Measurements from ENCODE around the gene PTP4A1.
"Not testable (repeated sequence)": the region's sequence is repeated elsewhere in the genome, so short reads cannot be mapped to it uniquely, and the experiment has no call there.

PTP4A1 gene

DNA sequence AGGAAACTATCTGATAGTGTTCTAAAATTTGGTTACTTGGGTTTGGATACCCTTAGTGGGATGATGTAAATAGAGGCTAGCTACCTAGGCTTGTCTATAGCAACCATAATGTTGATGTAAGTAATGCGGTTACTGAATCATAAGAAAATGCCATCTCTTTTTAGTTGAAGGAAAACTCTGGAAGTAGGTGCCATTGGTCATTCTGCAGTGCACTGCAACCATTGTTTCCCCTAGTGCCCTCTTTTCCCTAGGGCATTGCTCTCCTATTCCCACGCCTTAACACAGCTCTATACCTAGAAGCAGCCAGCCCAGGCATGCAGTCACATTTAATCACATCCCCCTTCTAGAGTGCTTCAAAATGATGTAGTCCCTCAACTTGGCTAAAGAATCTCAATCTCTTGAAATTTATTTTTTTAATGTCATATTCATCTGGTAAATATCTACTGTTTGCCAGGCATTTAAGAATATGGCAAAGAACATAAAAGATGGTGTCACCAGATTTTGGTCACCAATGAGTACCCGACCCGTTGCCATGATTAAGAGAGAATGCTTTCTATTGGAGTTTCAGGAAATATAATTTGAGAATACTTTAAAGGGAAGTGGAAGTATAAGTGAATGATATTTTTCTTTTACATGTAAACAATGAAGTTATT, 10.4 kb downstream of the PTP4A1 start:
- DNase-seq (ENCODE audit: low read depth): no peak

DNA sequence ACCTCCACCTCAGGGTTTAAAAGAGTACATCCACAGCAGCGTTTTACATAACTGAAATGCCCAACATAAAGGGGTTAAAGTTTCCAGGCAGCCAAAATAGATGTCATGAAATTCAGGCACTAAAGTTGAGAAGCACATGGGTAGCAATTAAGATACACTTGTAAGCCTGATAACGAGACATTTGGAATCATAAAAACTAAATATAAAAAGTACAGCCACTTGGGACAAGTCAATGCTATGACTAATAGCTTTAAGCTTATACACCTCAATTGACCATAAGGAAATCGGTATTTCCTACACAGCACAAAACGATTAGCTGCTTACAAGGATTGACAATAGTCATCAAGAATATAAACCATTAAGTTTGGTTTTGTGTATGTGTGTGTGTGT, 11.8 kb downstream of the PTP4A1 start:
- DNase-seq (ENCODE audit: low read depth): no peak

DNA sequence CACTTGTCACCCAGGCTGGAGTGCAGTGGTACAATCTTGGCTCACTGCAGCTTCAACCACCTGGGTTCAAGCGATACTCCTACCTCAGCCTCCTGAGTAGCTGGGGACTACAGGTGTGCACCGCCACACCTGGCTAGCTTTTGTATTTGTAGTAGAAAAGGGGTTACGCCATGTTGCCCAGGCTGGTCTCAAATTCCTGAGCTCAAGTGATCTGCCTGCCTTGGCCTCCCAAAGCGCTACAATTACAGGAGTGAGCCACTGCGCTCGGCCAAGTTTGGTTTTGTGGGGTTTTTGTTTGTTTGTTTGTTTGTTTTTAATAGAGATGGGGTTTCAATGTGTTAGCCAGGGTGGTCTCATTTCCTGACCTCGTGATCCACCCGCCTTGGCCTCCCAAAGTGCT, 12.3 kb downstream of the PTP4A1 start:
- DNase-seq (ENCODE audit: low read depth): no peak

DNA sequence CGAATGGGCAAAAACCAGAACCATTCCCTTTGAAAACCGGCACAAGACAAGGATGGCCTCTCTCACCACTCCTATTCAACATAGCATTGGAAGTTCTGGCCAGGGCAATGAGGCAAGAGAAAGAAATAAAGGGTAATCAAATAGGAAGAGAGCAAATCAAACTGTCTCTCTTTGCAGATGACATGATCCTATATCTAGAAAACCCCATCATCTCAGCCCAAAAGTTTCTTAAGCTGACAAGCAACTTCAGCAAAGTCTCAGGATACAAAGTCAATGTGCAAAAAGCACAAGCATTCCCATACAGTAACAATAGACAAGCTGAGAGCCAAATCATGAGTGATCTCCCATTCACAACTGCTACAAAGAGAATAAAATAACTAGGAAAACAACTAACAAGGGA, 13.4 kb downstream of the PTP4A1 start:
- DNase-seq (ENCODE audit: low read depth): not testable (repeated sequence)

DNA sequence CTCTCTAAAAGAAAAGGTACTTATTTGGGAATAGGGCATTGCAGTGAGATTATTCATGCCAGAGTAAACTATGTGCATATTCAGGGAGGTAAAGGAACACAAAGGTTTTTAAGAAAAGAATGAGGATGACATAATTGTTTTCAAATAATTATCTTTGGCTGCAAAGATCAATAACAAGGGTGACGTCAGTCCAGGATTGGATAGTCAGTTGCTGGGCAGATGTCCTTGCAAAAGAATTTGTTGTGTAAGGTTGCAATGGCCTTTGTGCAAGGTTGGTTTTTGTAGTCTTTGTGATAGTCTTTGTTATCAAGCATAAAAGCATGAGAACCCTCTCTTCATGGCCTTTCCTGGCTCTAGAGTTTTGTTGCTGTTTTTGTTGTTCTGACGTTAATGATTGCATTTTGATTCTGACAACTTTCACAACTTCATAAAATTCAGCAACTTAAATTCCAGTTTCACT, 17.7 kb downstream of the PTP4A1 start:
- DNase-seq (ENCODE audit: low read depth): no peak

DNA sequence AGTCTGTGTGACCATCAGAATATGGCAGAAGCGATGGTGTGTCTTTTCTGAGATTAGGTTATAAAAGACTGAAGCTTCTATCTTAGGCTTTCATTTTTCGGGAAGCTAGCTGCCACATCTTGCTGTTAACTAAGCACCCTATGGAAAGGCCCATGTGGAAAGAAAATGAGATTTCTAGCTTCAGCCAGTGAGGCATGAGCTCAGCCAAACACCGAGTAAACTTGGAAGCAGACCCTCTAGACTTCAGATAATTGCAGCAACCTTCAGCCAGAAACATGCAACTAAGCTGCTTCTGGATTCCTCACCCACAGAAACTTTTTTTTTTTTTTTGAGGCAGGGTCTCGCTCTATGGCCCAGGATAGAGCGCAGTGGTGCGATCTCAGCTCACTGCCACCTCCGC, 20.6 kb downstream of the PTP4A1 start:
- no peak for DNase-seq (ENCODE audit: low read depth)

DNA sequence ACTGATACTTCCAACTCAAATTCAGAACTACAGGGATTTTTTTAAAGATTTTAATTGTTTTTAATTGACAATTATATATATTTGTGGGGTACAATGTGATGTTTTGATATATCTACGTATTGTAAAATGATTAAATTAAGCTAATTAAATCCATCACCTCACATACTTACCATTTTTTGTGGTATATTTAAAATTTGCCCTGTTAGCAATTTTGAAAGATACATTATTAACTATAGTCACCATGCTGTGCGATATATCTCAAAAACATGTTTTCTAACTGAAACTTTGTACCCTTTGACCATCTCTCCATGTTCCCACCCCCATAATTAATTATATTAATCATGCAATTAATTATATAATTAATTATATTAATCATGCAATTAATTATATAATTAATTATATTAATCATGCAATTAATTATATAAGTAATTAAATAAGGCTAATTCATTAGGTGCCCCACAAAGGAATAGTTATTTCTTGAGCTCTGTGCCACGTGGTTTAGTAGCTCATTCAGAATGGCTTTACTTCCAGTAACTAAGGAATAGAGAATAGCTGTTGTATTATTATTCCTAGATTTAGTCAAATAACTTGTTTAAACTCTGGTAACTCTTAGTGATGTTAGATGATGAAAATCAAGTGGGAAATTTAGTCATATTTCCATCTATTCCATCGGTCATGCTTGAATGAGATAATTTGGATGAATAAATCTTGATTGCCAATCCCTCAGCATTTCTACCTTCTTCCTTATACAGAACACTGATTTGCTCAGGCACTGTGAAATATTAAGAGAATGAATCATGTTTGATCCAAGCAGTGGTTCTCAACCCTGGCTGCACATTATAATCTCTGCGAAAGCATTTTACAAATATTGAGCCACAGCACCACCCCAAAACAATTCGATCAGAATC, 25.1 kb downstream of the PTP4A1 start:
- no peak for DNase-seq (ENCODE audit: low read depth)

DNA sequence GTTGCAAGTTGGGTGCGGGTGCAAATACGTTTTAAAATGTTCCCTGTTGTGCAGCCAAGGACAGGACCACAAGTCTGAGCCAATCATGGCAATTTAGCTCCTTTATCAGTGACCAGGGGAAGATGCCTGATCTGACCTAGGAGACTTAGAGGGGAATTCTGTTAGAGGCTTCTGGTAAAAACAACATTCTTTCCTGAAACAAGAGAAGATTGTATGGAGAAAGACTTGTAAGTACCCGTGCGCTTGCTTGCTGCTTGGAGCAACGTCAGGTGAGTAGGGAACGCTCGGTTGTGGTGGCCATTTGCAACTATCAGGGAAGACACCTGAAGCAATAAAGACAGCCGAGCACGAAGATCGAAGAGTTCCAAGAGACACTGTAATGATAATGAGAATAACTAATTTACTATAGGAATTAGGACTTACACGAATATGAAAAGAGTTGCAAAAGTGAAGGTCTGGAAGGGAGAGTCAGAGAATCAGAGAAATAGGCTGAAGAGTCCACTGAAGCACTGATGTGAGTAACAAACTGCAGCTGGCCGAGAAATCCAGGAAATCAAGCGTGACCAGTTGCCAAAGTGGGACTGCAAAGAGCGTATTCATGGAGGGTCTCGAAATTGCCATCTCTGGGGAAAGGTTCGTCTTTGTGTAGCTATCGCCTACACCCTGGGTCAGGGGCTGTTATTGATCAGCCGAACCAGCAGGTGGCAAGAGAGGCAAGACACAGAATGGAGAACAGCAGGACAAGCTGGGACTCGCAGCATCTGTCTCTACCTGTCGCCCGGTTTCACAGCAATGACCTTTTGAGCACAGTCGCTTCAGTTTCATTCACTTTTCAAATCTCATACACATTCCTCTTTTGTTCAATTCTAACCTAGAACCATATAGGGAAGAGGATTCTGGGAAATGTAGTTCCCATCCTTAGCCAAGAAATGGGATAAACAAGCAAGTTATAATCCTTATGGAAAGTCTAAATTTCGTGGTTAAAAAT, 26.1 kb downstream of the PTP4A1 start:
- no peak for DNase-seq (ENCODE audit: low read depth)

DNA sequence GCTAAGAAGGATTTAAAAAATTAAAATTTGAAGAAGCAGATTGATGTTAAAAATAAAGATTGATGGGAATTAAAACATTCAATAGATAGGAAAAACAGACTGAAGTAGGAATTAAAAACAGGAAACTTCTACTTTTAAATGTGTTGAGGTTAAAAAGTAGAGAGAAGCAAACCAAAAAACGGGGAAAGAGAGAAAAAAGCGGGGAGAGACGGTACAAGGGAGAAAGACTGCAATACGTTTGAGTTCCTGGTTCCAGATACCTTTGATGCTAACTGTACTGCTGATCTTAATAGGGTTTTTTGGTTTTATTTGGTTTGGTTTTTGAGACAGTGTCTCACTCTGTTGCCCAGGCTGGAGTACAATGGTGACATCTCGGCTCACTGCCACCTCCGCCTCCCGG, 27.0 kb downstream of the PTP4A1 start:
- no peak for DNase-seq (ENCODE audit: low read depth)

DNA sequence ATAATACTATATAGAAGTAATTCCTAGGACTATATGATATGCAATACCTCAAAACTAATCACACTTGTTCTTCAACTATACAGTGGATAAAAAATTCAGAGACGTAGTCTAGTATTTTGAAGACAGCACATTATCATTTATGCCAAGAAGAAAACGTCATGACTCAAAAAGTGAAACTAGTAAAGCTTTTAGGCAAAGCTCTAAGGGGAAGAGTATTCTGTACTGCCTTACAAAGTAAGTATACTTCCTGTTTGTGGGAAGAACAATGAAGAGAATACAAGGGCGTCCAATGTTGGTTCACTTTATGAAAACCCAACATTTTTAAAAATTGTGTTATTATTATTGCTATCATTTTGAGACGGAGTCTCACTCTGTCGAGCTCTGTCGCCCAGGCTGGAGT, 27.9 kb downstream of the PTP4A1 start:
- no peak for DNase-seq (ENCODE audit: low read depth)

DNA sequence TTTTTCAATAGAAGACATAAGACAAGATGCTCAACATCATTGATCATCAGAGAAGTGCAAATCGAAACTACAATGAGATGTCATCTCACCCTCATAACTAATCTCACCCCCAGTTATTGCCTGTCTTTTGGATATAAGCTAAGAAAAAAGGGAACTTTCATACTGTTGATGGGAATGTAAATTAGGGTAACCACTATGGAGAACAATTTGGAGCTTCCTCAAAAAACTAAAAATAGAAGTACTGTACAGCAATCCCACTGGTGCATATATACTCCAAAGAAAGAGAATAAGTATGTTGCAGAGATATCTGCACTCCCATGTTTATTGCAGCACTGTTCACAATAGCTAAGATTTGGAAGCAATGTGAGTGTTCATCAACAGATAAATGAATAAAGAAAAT, 37.0 kb downstream of the PTP4A1 start:
- DNase-seq (ENCODE audit: low read depth): no peak

DNA sequence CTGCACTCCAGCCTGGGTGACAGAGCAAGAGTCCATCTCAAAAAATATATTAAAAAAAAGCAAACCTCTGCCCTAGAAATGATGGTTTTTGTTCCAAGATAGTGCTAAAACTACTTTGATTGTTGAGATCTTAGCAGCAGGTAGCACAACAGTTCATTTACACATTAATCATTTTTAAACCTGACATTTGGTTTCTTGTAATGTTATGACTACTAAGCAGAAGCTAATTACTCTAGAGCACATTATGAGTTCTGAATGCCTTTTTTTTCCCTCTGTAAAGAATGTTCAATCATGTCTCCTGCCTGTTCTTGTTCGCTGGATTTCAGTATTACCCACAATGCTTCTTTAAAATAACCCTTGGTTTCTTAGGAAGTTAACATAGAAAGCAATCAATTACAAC, 38.7 kb downstream of the PTP4A1 start:
- DNase-seq (ENCODE audit: low read depth): no peak

DNA sequence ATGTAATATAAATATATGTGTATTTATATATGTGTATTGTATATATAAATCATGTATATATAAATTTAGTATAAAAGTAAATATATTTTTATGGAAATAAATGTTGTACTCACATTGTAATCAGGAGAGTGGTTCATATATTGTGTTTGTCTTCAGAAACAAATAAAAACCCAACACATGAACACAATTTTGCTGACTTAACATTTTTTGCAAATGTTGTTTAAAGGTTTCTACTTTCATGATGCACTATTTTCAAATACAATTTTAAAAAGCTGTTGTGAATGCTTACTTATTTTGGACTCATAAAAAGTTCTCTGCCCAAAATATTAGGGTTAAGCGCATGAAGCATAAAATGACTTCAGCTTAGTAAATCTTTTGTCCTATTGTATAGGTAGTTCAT, 39.3 kb downstream of the PTP4A1 start:
- no peak for DNase-seq (ENCODE audit: low read depth)

DNA sequence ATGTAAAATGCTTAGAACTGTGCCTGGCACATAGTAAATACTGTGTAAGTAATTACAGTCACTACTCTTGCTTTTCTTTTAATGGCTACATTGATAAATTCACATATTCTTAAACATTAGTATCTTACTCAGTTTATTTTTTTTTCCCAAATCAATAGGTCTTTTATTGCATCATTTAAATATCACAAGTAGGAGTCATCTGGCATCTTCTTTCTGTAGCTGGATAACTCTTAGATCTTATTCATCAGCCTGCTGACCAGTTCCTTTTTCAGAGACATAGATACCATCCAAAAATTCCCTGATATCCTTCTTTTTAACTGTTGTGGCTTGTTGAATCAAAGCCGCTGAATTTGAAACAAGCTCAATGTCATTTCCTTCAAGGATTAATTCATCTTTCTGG, 43.3 kb downstream of the PTP4A1 start:
- no peak for DNase-seq (ENCODE audit: low read depth)

Data from CMK (cell line).